Measurements from ENCODE around the gene CEP57.
"Not testable (repeated sequence)": the region's sequence is repeated elsewhere in the genome, so short reads cannot be mapped to it uniquely, and the experiment has no call there.

The CEP57 gene

DNA sequence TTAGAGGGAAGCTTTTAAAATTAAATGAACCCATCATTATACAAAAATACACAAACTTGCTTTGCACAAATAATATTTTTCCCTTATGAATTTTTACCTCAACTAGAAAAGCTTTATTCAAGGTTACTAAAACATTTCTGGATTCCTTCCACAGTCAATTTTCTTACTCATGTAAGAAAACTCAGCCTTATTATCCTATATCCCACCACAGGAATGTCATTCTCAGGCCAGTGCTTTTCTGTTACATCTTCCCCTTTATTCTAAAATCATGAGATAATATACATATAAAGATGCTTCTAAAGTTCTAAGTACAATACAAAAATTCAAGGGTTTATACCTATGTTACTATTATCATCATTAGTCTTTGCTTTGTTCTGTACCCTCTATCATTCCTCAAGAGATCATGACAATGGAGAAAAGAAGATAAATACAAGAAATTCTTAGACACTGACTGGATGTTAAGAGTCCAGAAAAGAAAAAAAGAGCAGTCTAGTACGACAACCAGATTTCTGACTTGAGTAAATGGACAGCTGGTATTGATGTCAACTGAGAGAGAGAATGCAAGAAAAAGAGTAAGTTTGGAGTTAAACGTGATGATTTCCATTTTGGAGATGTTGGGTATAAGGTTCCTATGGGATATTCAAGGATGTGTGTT, 73.3 kb downstream of the CEP57 start:
- no peaks in the 10 kb centered on the region for H3K4me1 Mint-ChIP-seq
- no peaks in the 10 kb centered on the region for H3K9me3 Mint-ChIP-seq
- ATAC-seq, result no peak
- no peak overlapping the region for H3K27ac Mint-ChIP-seq
- H3K27me3 Mint-ChIP-seq, result no peaks in the 10 kb centered on the region
- peaks cover 26% of the 10 kb centered on the region for H3K36me3 Mint-ChIP-seq
- H3K4me3 Mint-ChIP-seq, result no peak overlapping the region

DNA sequence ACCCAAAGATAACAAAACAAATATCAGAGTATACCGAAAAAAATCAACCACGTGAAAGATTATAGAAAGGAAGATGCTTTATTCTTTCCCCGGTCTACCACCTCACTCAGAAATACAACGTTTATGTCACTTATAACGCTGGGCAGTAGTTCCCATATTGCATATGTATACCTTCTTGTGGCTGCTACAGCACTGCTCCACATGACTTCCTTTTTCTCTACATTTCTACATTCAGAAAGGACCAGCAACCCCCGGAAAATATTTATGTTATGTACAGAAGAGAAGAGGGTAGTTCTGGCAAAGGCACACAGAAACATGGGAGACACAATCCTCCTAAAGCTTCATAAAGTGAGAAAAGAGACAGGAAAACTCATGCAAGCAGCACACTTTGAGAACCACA, 76.8 kb downstream of the CEP57 start:
- H3K9me3 Mint-ChIP-seq, result no peaks in the 10 kb centered on the region
- no peaks in the 10 kb centered on the region for H3K27me3 Mint-ChIP-seq
- ATAC-seq, result no peak
- H3K27ac Mint-ChIP-seq, result no peak overlapping the region
- no peak overlapping the region for H3K4me3 Mint-ChIP-seq
- peaks cover 16% of the 10 kb centered on the region for H3K36me3 Mint-ChIP-seq
- no peaks in the 10 kb centered on the region for H3K4me1 Mint-ChIP-seq

DNA sequence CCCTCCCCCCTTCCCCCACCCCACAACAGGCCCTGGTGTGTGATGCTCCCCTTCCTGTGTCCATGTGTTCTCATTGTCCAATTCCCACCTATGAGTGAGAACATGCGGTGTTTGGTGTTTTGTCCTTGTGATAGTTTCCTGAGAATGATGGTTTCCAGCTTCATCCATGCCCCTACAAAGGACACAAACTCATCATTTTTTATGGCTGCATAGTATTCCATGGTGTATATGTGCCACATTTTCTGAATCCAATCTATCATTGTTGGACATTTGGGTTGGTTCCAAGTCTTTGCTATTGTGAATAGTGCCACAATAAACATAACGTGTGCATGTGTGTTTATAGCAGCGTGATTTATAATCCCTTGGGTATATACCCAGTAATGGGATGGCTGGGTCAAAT, 80.6 kb downstream of the CEP57 start:
- not testable (repeated sequence) for H3K27ac Mint-ChIP-seq, H3K9me3 Mint-ChIP-seq, H3K4me1 Mint-ChIP-seq, ATAC-seq, H3K4me3 Mint-ChIP-seq, H3K27me3 Mint-ChIP-seq
- peaks cover 11% of the 10 kb centered on the region for H3K36me3 Mint-ChIP-seq

DNA sequence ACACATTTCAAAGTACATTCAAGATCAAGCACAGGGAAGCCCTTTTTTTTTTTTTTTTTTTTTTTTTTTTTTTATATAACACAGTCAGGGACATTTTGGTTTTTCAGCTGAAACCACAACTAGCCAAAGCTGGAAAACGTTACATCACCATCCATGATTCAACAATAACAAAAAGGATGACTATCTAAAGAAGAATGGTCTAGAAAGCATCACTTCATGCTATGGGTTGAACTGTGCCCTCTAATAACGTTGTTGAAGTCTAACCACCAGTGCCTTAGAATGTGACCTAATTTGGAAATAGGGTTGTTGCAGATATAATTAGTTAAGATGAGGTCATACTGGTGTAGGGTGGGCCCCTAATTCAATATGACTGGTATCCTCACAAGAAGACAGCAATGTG, 87.0 kb downstream of the CEP57 start:
- peaks cover 3% of the 10 kb centered on the region for H3K9me3 Mint-ChIP-seq
- H3K4me1 Mint-ChIP-seq, result no peaks in the 10 kb centered on the region
- H3K27ac Mint-ChIP-seq, result no peak overlapping the region
- H3K4me3 Mint-ChIP-seq, result no peak overlapping the region
- peaks cover 37% of the 10 kb centered on the region for H3K36me3 Mint-ChIP-seq
- no peak for ATAC-seq
- no peaks in the 10 kb centered on the region for H3K27me3 Mint-ChIP-seq
